ENCODE data around the gene KIN.
A peak's percentile ranks its signal among the peaks of the same experiment; 100 is the strongest.

The KIN gene

GRCh38 chr10:7795605-7796004 is 7.8 kb upstream of the KIN start:
- peak; percentile 55 for DNase-seq (ENCODE audit: low read depth)
- no peak overlapping the region for H3K4me3 ChIP-seq (ENCODE audit: low read length)
- TF ChIP-seq CTCF (conservative IDR thresholded peaks at IDR 0.05; ENCODE audit: low read depth, low read length), result no peak

GRCh38 chr10:7794251-7795026 is 6.6 kb upstream of the KIN start:
- TF ChIP-seq CTCF (conservative IDR thresholded peaks at IDR 0.05; ENCODE audit: low read depth, low read length), result no peak
- H3K4me3 ChIP-seq (ENCODE audit: low read length), result no peak overlapping the region
- DNase-seq (ENCODE audit: low read depth), result no peak

GRCh38 chr10:7792541-7792940 is 4.7 kb upstream of the KIN start:
- no peak for TF ChIP-seq CTCF (conservative IDR thresholded peaks at IDR 0.05; ENCODE audit: low read depth, low read length)
- no peak for DNase-seq (ENCODE audit: low read depth)
- H3K4me3 ChIP-seq (ENCODE audit: low read length), result no peak overlapping the region

- no peak for DNase-seq (ENCODE audit: low read depth)
- peak overlapping the region; percentile 98 for H3K4me3 ChIP-seq (ENCODE audit: low read length)
- no peak for TF ChIP-seq CTCF (conservative IDR thresholded peaks at IDR 0.05; ENCODE audit: low read depth, low read length)
Measured at GRCh38 chr10:7789390-7789789, 1.6 kb upstream of the KIN start.

GRCh38 chr10:7788639-7789286 is 970 bp upstream of the KIN start:
- DNase-seq (ENCODE audit: low read depth), result no peak
- H3K4me3 ChIP-seq (ENCODE audit: low read length), result peak overlapping the region; percentile 98
- no peak for TF ChIP-seq CTCF (conservative IDR thresholded peaks at IDR 0.05; ENCODE audit: low read depth, low read length)

GRCh38 chr10:7787150-7787856 is 490 bp downstream of the KIN start:
- DNase-seq (ENCODE audit: low read depth), result no peak
- TF ChIP-seq CTCF (conservative IDR thresholded peaks at IDR 0.05; ENCODE audit: low read depth, low read length), result no peak
- peak overlapping the region; percentile 98 for H3K4me3 ChIP-seq (ENCODE audit: low read length)
